ENCODE data around the gene ZNF26. TPM values are rescaled to one million over a fixed set of nuclear protein-coding genes. Genes with fewer than 3 reads are reported as not detected.

The ZNF26 gene
- total RNA-seq, 1 donor from 2014 or later: 11.8 TPM

GRCh38 chr12:132952371-132953162 is 33.6 kb upstream of the ZNF26 start:
- peaks cover 47% of the 10 kb centered on the region for H3K9me3 ChIP-seq
- TF ChIP-seq CTCF (IDR thresholded peaks at IDR 0.05) (no peak), POLR2A (IDR thresholded peaks at IDR 0.05) (no peak), POLR2AphosphoS5 (IDR thresholded peaks at IDR 0.05; ENCODE audit: insufficient read depth in 1 of 2, low read depth in 1 of 2) (no peak)
- no peaks in the 10 kb centered on the region for H3K27me3 ChIP-seq
- DNase-seq (ENCODE audit: extremely low spot score in 2 of 2): no peak
- intact Hi-C loops (cut with DNase I): no loop called here
- no peak overlapping the region for H3K27ac ChIP-seq
- H3K4me3 ChIP-seq: no peak overlapping the region
- peaks cover 25% of the 10 kb centered on the region for H3K4me1 ChIP-seq
- H3K36me3 ChIP-seq: peaks cover 0 to 47% of the 10 kb centered on the region in 2 donors

DNA sequence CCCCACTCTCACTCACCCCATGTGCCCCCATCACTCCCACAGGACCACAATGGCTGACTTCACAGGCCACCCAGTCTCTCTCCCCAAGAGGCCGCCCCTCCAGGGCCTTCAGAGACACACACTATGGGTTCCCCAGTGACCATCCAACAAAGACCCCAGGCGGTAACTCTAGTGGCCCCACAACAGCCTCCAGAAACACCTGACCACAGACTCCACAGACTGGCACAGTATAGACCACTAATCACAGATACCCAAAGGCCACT is 33.1 kb upstream of the ZNF26 start:
- Histone ChIP-seq H3K4me3 (no peak overlapping the region), H3K9me3 (peaks cover 44% of the 10 kb centered on the region), H3K36me3 (peaks cover 0 to 41% of the 10 kb centered on the region in 2 donors), H3K27me3 (no peaks in the 10 kb centered on the region), H3K4me1 (peaks cover 26% of the 10 kb centered on the region), H3K27ac (no peak overlapping the region)
- DNase-seq (ENCODE audit: extremely low spot score in 2 of 2): no peak
- intact Hi-C loops (cut with DNase I): no loop called here
- TF ChIP-seq POLR2AphosphoS5 (IDR thresholded peaks at IDR 0.05; ENCODE audit: insufficient read depth in 1 of 2, low read depth in 1 of 2): no peak

- H3K4me1 ChIP-seq: peaks cover 26% of the 10 kb centered on the region
- intact Hi-C loops (cut with DNase I): no loop called here
- TF ChIP-seq CTCF (IDR thresholded peaks at IDR 0.05): no peak
- no peak for TF ChIP-seq POLR2AphosphoS5 (IDR thresholded peaks at IDR 0.05; ENCODE audit: insufficient read depth in 1 of 2, low read depth in 1 of 2)
- no peak for TF ChIP-seq POLR2A (IDR thresholded peaks at IDR 0.05)
These were observed 32.4 kb upstream of the ZNF26 start for GRCh38 chr12:132953771-132954170.

GRCh38 chr12:132954471-132955048 is 31.6 kb upstream of the ZNF26 start:
- intact Hi-C loops (cut with DNase I): no loop called here
- DNase-seq (ENCODE audit: extremely low spot score in 2 of 2): no peak
- Histone ChIP-seq H3K27ac (no peak overlapping the region), H3K9me3 (peaks cover 29% of the 10 kb centered on the region), H3K27me3 (no peaks in the 10 kb centered on the region), H3K4me3 (peak overlapping the region; percentile 73 to 83), H3K36me3 (peaks cover 0 to 27% of the 10 kb centered on the region in 2 donors), H3K4me1 (peaks cover 26% of the 10 kb centered on the region)
- TF ChIP-seq POLR2A (IDR thresholded peaks at IDR 0.05) (no peak), POLR2AphosphoS5 (IDR thresholded peaks at IDR 0.05; ENCODE audit: insufficient read depth in 1 of 2, low read depth in 1 of 2) (no peak), CTCF (IDR thresholded peaks at IDR 0.05) (no peak)

More at GRCh38 chr12:132953771-132954170, 32.4 kb upstream of the ZNF26 start:
- DNase-seq (ENCODE audit: extremely low spot score in 2 of 2): no peak
- H3K9me3 ChIP-seq: peaks cover 37% of the 10 kb centered on the region
- H3K4me3 ChIP-seq: no peak overlapping the region
- H3K27me3 ChIP-seq: no peaks in the 10 kb centered on the region
- peaks cover 0 to 35% of the 10 kb centered on the region in 2 donors for H3K36me3 ChIP-seq
- H3K27ac ChIP-seq: no peak overlapping the region

DNA sequence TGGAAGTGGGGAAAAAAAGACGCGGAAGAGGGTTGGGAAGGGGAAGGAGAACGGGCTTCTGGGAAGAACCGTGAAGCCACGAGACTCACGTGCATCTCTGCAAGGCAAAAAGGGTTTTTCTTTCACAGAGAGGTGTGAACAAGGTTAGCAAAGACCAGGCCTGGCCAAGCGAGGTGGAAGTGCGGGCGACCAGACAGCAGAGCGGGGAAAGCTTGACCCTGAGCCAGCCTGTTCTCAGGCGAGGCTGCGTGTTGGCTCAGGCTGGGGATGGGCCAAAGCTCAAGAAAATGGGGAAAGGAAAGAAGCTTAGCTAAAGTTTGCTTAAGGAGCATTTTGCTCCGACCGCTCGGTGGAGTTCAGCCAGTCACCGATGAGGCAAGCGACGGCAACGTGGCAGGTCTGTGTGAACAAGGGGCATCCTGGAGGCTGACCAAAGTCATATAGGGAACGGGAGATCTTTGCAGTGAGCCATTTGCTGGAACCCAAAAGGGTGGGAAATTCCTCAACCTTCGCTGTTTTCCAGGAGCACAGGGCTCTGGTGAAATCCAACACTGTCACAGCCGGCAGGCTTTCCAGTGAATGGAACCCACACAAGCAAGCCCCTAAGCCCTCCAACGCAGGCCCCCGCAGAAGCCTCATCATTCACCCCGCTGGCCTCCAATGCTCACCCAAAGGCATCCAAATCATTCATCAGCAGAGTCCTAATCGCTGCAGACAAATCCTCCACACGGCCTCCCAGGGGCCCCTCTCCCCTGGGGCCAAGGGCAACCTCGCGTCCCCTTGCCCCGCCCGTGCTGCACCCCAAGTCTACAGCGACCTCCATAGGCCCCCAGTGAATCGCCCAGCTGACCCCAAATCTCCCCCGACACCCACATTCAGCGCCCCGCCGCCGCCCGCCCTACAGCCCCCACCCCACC is 30.8 kb upstream of the ZNF26 start:
- peak overlapping the region; percentile 80 for H3K27ac ChIP-seq
- peaks cover 26% of the 10 kb centered on the region for H3K4me1 ChIP-seq
- intact Hi-C loops (cut with DNase I): no loop called here
- H3K4me3 ChIP-seq: peak overlapping the region; percentile 73 to 83
- H3K36me3 ChIP-seq: peaks cover 0 to 19% of the 10 kb centered on the region in 2 donors
- no peaks in the 10 kb centered on the region for H3K27me3 ChIP-seq
- TF ChIP-seq CTCF (IDR thresholded peaks at IDR 0.05): no peak
- no peak for TF ChIP-seq POLR2AphosphoS5 (IDR thresholded peaks at IDR 0.05; ENCODE audit: insufficient read depth in 1 of 2, low read depth in 1 of 2)
- no peak for TF ChIP-seq POLR2A (IDR thresholded peaks at IDR 0.05)
- H3K9me3 ChIP-seq: peaks cover 21% of the 10 kb centered on the region
- DNase-seq (ENCODE audit: extremely low spot score in 2 of 2): no peak
